ENCODE results near the gene CRYBA4.
"Not testable (repeated sequence)": the region's sequence is repeated elsewhere in the genome, so short reads cannot be mapped to it uniquely, and the experiment has no call there.

Gene CRYBA4

GRCh38 chr22:26597026-26597425 is 24.7 kb upstream of the CRYBA4 start:
- DNase-seq (ENCODE audit: low read depth, low spot score) = no peak

GRCh38 chr22:26597480-26597879 is 24.3 kb upstream of the CRYBA4 start:
- no peak for DNase-seq (ENCODE audit: low read depth, low spot score)

- DNase-seq (ENCODE audit: low read depth, low spot score) = no peak
Observed at GRCh38 chr22:26599505-26599904, 22.3 kb upstream of the CRYBA4 start.

GRCh38 chr22:26601726-26602125 is 20.0 kb upstream of the CRYBA4 start:
- no peak for DNase-seq (ENCODE audit: low read depth, low spot score)

GRCh38 chr22:26602127-26602526 is 19.6 kb upstream of the CRYBA4 start:
- no peak for DNase-seq (ENCODE audit: low read depth, low spot score)

- DNase-seq (ENCODE audit: low read depth, low spot score) = no peak
Observed at GRCh38 chr22:26604368-26604767, 17.4 kb upstream of the CRYBA4 start.

GRCh38 chr22:26606611-26607010 is 15.2 kb upstream of the CRYBA4 start:
- no peak for DNase-seq (ENCODE audit: low read depth, low spot score)

- no peak for DNase-seq (ENCODE audit: low read depth, low spot score)
Observed at GRCh38 chr22:26608129-26608528, 13.6 kb upstream of the CRYBA4 start.

- no peak for DNase-seq (ENCODE audit: low read depth, low spot score)
Observed at GRCh38 chr22:26609287-26609686, 12.5 kb upstream of the CRYBA4 start.

- peak; percentile 54 for DNase-seq (ENCODE audit: low read depth, low spot score)
Observed at GRCh38 chr22:26610072-26610958, 11.4 kb upstream of the CRYBA4 start.

GRCh38 chr22:26610996-26611395 is 10.8 kb upstream of the CRYBA4 start:
- no peak for DNase-seq (ENCODE audit: low read depth, low spot score)

- no peak for DNase-seq (ENCODE audit: low read depth, low spot score)
Observed at GRCh38 chr22:26612652-26613051, 9.1 kb upstream of the CRYBA4 start.

- DNase-seq (ENCODE audit: low read depth, low spot score) = not testable (repeated sequence)
Observed at GRCh38 chr22:26613753-26614152, 8.0 kb upstream of the CRYBA4 start.

- no peak for DNase-seq (ENCODE audit: low read depth, low spot score)
Observed at GRCh38 chr22:26614322-26614721, 7.4 kb upstream of the CRYBA4 start.

- no peak for DNase-seq (ENCODE audit: low read depth, low spot score)
Observed at GRCh38 chr22:26615149-26615548, 6.6 kb upstream of the CRYBA4 start.

GRCh38 chr22:26615830-26616435 is 5.8 kb upstream of the CRYBA4 start:
- DNase-seq (ENCODE audit: low read depth, low spot score) = no peak

- DNase-seq (ENCODE audit: low read depth, low spot score) = no peak
Observed at GRCh38 chr22:26616650-26617049, 5.1 kb upstream of the CRYBA4 start.

- DNase-seq (ENCODE audit: low read depth, low spot score) = no peak
Observed at GRCh38 chr22:26617271-26618199, 4.2 kb upstream of the CRYBA4 start, which contains the start of gene CRYBB1. CRYBB1 (minus strand) TSS chr22:26618027; CDS start chr22:26616319, 1,708 bp downstream.

- DNase-seq (ENCODE audit: low read depth, low spot score) = no peak
Observed at GRCh38 chr22:26618455-26618854, 3.3 kb upstream of the CRYBA4 start.

GRCh38 chr22:26619510-26619909 is 2.3 kb upstream of the CRYBA4 start:
- DNase-seq (ENCODE audit: low read depth, low spot score) = no peak

- no peak for DNase-seq (ENCODE audit: low read depth, low spot score)
Observed at GRCh38 chr22:26620197-26620596, 1.6 kb upstream of the CRYBA4 start.

- no peak for DNase-seq (ENCODE audit: low read depth, low spot score)
Observed at GRCh38 chr22:26623984-26624383, 2.2 kb downstream of the CRYBA4 start.
